Stimulated activated CD4-positive, alpha-beta T cell treated with anti-CD3 and anti-CD28 coated beads, TNF-alpha, amount 100 ng/mL, for 1 hour (primary cell): ENCODE results near the gene FILIP1.

Experiments
- DNase-seq, 3 donors: peaks; one replicate each; pipeline ENCODE4 v3.0.0-alpha.2; 2020; ENCODE audit warnings: low read depth in 3 of 3, low spot score in 1 of 3

FILIP1 gene

DNA sequence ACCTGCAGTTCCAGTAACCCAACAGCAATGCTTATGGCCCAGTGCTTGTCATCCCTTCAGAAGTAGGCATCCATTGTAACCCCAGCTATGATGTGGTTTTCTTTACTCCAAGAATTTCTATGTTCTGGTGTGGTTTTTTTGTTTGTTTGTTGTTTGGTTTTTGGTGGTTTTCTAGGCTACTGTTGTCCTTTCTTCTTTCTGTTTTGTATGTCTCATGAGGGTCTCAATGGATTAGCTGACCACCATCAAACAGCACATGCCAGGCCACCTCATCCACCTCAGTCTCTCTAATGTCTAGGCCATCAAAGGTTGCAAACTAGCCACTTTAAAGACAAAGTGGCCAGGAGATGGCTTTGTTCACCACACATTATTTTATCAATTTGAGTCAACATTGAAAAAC, 149.6 kb downstream of the FILIP1 start:
- no peak for DNase-seq

DNA sequence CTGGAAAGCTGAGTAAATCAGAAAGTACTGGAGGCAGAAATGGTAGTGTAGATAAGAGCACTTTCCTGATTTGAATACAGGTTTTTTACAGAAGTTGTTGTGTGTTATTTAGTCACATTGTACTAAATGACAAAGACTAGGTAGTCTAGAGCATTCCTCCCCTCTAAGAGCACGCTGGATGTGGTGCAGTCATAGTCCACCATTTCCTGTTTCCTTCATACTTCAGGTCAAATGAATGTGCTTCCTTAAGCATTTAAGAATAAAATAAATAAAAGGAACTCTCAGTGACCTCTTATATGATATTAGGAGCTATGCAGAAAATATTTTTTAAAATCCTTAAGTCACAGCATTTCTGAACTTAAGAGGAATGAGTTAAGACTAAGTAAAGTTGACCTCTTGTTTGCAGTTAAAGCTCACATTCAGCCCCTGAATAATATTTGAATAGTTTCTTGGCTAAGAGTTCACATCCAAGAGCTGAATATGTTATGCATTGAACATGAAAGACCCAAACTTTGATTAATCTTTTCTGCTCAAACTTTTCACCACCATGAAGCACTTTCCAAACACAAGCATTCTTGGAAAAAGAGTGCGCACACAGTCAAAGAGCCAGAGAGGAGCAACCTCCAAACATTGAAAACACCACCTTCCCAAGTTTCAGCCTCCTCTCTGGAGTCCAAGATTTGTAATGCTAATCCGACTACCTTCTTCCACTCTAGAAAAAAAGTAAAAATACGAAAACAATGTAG, 155.6 kb downstream of the FILIP1 start:
- no peak for DNase-seq

DNA sequence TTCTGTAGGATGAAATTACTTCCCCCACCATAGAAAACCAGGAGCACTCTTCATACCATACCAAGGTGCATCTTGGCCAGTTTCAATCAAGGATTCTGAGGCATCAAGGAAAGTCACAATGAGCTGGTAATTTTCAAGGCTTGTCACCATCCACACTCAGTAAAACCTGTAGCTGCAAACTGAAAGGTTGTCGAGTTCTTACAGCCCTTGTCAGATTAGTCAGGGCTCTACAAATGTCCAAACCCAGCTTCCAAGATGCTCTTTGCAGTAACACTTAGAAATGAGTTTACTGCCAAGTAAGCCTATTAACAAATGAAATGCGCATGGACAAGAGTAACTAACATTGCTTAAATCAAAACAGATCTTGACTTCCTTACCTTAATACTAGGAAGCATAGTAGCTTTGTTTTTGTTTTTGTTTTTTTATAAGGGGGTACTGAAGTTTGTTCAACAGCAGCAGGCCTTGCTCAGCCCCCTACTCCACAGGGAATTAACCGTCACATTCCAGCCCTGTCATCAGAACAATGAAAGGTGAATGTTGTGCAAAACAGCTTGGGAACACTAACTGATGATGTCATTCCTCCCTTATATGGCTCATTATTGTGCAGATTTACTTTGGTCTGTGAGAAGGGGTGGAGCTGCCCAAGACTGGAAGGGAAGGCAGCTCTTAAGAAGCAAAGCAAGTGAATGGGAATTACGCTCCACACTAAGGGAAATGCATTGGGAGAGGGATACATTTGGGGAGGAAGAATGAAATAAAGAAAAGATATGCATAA, 159.1 kb downstream of the FILIP1 start:
- no peak for DNase-seq

DNA sequence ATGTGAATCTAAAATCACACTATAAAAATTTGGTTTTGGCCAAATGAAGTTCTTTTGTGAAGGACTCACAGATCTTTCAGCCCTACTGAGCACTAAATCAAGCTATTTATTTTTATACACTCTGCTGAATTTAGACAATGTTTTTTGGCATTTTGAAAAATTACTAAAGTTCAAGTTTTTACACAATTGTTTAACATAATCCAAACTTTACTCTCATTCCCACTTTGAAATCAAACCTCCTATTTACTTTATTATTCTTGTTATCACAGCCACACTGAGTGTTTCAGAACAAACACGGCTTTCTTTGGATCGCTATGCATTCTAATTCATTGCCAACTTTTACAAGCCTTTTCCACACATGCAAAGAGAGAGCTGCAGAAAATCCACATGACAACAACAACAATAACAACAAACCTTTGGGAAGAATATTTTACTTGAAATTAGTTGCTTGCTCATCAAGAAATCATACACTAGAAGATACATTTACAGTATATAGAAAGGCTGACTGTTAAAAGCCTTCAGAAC, 159.9 kb downstream of the FILIP1 start:
- DNase-seq: no peak

DNA sequence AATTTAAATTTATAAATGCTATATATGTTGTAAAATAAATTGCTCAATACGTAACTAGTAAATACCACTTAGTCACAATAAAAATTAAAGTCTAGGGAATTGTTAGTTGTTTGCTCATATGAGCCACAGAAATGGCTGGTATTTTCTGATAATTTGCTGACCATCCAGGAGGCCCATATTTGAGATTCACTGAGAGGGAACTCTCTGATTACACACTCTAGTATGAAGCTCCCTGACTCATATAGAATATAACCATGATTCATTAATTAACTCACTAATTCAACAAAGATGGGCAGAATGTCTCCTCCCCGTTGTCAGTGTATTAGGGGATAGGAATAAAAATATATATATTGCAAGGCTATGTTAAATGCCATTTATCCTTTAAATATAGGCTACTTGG, 162.4 kb downstream of the FILIP1 start:
- no peak for DNase-seq

DNA sequence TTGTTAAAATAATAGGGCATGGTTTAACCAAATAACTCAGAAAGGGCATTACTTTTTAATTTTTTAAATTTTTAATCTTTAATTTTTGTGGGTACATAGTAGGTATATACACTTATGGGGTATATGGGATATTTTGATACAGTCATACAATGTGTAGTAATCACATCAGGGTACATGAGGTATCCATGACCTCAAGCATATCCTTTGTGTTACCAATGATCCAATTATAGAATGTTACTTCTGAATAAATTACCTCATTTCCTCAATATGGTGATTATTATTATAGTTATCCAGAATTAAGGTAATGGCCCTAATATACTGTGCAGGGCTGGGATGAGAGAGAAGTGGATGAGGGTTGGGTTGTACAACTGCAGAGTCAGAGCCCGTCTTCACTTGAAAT, 163.9 kb downstream of the FILIP1 start:
- no peak for DNase-seq

DNA sequence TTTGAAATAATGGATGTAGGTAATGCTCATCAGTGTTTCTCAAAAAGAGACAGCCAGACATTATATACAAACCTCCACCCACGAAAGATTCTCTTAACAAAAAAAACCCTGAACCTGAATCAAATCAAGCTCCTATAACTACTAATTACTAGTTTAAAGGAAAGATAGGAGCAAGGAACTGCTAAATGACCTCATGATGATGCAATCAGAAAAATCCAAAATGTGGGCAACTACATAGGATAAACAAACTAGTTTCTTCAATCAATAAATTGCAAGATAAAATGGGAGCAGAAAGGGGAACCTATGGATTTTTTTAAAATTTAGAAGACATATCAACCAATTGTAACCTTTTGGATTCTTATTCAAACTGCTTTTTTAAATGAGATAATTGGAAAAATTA, 165.8 kb downstream of the FILIP1 start:
- no peak for DNase-seq

DNA sequence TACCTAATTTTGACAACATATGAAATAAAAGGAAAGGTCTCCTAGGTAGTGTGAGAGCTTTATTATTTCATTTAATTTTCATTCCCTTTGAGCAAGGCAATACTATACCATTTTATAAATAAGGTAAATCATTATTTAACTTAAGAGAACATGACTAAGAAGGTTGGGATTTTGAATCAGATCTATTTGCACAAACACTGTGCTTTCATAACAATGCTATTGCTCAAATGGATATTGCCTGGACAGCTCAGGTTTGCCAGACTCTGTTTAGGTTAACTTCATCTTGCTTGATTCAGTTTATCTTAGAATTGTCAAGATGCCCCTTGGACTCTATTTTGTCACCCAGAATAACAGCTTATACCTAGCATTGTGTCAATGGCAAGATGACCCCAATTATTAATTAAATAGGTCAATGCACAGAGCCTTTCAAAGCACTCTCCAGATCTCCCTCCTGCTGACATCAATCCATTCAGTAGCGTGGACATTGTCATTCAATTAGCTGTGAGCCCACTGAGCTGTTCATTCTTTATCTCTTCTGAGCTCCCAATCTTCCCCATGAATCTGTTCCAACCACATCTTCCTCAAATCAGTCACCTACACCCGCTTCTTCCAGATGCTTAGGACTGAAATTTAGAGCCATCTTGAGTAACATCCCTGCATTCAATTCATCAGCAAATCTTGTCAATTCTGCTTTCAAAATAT, 166.9 kb downstream of the FILIP1 start:
- DNase-seq: no peak

DNA sequence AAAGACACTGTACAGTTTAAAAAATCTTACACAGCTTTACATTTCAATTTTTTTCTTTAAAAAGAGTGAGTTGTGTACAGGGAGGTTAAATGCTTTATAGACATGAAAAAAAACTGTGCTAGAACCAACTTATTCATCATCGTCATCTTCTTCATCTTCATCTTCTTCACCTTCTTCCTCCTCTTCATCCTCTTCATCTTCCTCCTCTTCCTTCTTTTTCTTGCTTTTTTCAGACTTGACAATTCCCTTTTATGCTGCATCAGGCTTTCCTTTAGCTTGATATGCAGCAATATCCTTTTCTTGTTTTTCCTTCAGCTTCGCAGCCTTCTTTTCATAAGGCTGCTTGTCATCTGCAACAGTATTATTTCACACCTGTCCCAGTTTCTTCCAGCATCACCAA, 174.7 kb downstream of the FILIP1 start:
- DNase-seq: no peak

DNA sequence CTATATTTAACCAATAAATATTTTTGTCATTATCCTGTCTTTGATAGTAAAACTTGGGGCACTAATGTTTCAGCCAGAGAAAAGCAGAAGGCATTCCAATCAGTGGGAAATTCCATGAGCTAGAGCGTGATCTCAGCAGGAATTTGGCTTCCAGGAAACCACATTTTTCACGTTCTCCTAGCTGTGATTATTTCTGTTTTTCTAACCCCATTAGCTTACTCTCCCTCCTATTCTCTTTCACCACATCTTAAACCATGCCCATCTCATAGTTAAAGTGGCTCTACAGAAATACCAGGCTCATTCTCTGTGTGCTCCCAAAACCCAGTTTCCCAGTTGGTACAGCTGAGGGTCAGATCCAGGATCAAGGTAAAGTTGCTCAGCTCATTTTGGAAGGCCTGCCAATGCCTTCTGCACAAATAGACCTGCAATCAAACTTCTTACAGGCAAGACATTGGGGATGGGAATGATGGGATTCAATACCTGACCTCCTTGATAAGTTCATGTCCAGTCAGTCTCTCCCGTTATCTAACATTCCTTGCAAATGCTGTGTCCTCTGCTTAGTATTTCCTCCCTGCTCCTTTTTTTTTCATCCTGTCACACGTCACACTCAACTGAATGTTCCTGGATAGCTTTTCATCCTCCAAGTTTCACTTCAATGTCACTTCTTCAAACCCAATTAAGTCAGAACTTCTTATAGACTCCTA, 175.9 kb downstream of the FILIP1 start:
- DNase-seq: no peak

DNA sequence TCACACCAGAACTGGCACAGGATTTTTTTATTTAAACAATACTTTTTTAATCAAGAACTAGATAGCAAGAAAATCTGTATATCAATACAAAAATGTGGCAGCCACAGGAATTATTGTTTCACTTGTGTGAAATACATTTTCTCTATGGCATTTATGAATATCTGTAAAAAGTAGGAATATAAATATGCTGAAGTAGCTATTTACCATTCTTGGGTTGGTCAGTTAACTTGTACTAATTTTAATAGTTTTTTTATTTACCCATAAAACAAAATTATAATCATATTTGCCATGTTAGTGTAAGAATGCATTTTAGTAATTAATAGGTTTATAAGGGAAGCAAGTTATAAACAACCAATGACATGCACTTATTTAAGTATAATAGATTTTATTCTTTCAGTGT, 177.6 kb downstream of the FILIP1 start:
- no peak for DNase-seq

DNA sequence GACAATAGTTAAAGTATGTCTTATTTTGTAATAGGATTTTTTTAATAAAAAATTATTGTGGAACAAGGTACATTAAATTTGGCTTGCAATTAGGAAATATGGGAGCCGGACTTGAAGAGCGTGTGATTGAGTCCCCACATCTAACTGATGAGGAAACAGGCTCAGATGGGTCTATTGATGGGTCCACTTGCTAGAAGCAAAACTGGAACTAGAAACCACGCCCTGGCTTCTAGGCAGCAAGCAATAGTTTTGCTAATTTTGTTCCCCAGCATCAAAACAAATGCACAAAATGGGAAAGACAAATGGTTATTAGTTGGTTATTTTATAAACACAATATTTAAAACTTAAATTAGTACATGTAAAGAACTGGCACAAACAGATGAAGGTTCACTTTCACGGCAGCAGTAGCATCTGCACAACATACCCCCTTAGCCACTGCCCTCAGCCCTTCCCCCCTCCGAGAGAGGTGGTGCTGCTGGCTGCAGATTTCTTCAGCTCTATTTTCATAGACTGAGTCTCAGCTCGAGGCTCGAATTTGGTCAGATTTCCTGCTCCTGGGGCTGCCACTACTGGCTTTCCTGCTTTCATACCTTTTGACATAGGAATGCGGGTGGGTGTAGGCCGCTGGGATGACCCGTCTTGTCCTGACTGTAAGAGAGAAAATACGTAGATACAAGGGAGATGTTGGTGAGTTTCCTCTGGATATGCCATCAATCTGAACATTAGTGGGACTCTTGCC, 185.2 kb downstream of the FILIP1 start:
- DNase-seq: no peak

DNA sequence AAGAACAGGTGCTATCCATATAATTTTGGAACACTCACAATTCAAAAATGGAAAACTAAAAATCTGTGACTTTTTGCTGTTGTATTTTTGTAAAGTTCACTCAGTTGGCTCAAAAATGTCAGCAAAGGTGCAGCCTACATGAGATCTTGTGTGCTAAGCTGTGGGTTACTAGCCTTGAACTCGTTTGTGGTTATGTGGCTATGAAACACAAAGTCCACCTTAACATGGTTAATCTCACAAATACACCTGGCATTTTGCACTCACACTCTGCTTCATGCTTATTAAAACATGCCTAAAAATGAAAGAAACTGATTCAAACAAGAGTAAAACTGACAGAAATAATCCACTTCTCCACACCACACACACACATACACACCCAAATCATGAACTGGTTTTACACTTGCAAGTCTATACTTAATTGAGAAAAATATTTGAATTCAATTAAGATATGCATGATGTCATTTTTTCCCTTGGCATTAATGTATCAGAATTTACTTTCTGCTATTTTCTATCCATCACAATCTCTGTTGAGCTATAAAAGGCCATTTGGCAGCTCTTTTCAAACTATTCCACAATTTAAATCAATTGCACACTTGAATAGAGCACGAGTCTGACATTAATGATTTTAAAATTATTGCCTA, 186.1 kb downstream of the FILIP1 start:
- no peak for DNase-seq

DNA sequence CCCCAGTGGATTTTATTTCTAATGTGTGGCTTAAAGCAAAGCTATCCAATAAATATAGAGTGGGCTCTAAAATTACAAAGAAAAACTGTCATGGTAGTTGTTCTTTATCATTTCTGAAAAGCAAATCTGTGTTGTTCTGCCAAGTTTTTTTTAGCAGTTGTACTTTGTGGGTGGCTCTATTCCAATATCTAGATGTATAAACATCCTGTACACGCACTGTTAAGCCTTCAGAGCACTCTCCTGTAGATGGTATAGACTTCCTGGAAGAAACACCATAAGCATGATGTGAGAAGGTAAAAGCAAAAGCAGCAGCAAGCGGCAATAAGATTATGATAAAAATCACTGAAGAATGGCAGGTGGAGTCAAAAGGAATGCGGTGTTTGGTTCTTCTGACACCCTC, 187.5 kb downstream of the FILIP1 start:
- DNase-seq: no peak

DNA sequence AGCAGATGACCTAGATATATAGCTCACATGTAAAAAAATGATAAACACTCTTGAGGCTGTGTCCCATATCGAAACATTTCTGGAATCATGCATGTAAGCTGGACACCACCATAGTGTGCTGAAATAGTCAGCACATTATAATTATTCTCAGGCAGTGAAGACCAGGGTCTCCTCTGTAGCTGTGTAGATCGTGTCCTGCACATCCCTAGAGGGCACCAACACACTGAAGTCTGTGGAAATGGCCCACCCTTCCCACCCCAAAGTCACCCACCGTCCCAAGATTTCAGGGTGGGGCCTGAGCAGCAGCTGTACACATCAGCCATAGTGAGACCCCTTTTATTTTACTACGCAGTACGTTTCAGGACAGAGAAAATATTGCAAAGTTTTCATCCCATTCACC, 188.0 kb downstream of the FILIP1 start:
- DNase-seq: no peak

DNA sequence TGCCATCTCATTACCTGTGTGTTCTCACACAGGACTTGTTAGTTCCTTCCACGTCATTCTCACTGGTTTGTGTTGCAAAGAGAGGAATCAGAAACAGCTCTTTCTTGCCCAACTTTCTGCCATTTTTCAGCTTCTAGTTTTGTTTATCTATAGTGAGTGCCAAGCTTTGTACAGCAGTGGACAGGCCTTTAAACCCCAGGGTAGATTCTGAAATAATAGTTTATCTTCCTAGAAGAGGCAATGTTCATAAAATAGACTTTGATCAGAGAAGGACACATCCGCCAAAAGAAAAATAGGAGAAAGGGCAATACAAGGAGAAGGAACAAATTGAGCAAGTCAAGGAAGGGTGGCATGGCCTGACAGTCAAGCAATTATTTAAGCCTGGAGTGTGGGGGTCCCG, 191.3 kb downstream of the FILIP1 start:
- DNase-seq: no peak

DNA sequence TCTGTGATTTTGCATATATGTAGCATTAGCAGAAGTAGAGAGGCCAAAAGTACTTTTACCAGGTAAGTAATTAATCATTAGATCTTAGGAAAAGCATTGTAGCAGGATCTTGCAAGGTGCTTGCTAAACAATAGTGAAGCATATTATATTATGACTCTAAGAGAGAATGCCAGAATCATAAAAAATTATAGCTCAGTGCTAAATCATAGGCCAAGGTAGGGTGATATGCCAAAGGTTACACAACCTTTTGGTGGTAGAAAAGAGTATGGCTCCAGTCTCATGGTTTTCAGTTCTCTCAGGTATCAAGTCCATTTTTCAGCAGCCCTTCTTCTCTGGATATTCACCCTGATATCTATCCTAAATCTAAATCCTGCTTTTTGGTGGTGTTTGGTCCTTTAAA, 192.1 kb downstream of the FILIP1 start:
- DNase-seq: no peak

DNA sequence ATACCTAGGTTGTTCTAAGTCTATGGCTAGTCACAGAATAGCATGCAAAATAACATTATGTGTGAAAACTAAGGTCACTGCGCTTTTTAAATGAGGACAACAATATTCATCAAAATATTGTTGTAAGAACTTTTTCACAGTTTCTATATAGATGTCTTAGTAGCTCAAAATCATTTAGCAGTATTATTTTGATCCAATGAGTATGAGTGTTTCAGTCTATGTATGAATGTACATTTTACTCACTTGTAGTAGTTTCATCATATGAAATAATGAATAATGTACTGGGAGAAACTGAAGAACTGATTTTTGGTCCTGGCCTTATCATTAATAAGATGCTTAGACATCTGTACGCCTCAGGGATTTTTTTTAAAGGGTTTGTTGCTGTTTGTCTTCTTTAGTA, 192.5 kb downstream of the FILIP1 start:
- no peak for DNase-seq

DNA sequence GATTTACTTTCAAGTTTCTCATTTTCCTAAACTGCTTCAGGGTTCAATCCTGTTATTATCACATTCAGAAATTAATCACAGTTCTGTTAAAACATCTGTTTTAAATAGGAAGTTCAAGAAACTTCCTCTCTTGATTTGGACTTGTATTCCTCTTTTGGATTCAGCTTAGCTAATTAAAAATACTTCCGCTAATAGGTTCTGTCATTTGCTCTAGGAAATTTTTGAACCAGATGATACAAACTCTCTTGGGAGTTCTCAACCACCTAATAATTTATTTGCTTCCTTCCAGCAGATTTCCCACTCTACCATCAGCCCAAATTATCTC, 193.1 kb downstream of the FILIP1 start:
- no peak for DNase-seq

DNA sequence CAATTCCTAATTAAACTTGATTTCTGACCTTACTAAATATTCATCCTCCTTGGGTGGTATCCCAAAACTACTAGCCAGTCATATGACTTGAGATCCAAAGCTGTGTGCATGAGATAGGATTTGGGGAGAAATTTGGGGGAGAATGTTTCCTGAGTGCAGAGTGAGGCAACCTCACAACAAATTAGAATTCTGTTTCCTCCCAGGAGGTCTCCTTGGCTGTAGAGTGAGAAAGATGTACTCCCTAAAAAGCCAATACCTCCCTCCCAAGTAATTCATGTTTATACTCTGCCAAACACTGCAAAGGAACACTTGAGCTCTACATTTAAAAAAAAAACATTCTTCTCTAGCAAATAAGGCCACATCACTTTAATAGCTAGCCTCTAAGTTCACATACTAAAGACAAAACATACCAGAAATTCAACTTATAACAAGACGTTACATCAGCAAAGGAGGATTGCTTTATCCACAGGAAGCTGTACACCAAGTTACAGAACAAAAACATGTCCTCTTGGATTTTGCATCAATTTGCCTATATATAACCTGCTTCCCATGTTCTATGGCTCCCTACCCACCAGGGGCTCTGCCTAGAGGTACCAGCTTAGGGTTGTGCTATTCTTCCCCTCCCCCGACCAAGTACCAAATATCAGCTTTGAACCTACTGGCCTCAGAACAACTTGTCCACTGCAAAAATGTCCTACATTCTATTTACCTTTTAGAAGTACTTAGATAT, 193.6 kb downstream of the FILIP1 start:
- no peak for DNase-seq
